Umbilical cord (tissue), 2 donors: ENCODE data around the gene TRDMT1. TPM values are rescaled to one million over a fixed set of nuclear protein-coding genes. Genes with fewer than 3 reads are reported as not detected.

Experiments used
- DNase-seq: peaks from one replicate; pipeline ENCODE4 v3.0.0-alpha.2; 2015; ENCODE audit warnings: low spot score
- total RNA-seq: library from RNA; depleted of rRNA; stranded (reverse); fragments of >200 nt; gene quantifications from one replicate; pipeline ENCODE4 v1.2.3, GENCODE V29; 2014; ENCODE audit warnings: low replicate concordance; ENCODE audit not compliant: insufficient read depth

The TRDMT1 gene, protein sequence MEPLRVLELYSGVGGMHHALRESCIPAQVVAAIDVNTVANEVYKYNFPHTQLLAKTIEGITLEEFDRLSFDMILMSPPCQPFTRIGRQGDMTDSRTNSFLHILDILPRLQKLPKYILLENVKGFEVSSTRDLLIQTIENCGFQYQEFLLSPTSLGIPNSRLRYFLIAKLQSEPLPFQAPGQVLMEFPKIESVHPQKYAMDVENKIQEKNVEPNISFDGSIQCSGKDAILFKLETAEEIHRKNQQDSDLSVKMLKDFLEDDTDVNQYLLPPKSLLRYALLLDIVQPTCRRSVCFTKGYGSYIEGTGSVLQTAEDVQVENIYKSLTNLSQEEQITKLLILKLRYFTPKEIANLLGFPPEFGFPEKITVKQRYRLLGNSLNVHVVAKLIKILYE
- 29.9 TPM for total RNA-seq

DNA sequence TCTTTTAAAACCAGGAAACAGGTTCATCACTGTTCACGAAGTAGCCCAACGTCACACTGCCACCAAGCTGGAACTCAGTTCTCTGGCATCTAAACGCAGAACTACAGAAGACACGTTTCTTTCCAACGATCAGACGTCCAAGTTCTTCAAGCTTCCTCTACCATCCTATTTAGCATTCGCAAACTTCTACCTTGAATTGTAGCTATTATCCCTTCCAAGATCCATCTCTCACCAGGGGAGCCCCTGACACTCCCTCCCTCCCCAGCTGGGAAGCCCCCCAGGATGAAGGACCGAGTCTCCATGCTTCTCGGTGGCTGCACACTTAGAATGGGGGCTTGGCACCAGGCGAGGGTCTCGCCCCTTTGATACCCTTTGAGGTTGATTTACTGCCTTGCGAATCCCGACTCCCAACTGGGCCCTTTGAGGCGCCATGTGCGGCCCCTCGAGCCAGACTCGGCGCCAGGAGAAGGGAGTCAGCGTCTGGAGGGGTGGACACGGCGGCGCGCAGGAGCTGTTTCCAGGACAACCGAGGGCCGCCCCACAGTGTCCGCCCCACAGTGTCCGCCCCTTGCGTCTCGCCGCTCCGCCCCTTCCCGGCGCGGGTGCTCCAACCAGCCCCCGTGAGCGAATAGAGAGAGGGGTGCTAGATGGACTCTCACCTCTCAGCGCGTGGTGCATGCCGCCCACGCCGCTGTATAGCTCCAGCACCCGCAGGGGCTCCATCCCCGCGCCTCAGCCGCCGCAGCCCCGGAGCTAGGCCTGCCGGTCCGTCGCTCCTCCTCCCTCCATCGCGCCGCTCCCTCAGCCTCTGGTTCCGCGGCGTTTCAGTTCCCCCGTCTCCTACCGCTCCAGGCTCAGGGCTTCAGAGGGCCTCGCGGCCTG is at the start of gene TRDMT1:
TSS of gene TRDMT1 (minus strand) at position 761 of the 882 bp plus-strand sequence. CDS start at position 723, 38 bp downstream.
- DNase-seq, result peak; percentile 96

GRCh38 chr10:17250736-17251135 is 49.3 kb upstream of the TRDMT1 start:
- DNase-seq, result no peak

GRCh38 chr10:17249820-17250219 is 48.3 kb upstream of the TRDMT1 start:
- no peak for DNase-seq

DNA sequence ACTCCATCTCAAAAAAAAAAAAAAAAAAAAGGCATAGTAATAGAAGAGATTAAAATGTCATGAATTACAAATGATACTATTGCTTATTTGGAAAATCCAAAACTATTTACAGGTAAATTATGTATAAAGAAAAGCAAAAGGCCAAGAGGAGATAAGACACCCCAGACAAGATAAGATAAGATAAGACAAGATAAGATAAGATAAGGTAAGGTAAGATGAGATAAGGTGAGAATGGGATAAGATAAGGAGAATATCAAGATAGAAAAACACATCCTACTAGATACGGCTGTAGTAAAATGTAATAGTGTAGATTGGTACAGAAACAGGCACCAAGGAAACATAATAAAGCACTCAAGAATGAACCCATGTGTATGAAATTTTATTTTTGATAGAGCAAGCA is 47.5 kb upstream of the TRDMT1 start:
- no peak for DNase-seq

- no peak for DNase-seq
Observed at GRCh38 chr10:17247210-17247609, 45.7 kb upstream of the TRDMT1 start.

DNA sequence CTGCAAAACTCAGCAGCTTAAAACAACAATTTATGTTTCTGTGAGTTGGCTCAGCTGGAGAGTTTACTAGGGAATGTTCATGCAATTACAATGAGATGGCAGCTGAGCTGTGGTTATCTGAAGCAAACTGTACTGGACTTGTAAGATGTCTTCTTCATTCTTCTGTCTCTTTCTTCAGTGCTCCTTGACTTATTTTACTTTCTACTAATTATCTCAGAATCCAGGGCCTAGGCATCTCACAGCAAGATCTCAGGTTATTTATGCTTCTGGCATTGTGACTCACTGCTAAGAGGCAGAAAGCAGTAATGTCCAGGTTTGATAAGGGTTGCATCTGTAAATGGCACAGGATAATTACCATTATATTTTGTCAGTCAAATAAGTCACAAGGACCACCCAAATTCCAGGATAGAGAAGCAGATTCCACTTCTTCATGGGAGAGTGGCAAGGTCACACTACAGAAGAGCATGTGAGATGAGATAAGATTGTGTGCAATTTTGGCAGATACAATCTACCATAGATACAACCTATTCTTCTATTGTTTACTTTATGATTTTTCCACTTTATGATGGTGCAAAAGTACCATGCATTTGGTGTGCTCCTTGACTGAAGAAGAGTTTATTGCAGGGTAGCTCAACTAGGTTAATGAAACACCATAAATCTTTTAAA is 43.4 kb upstream of the TRDMT1 start:
- no peak for DNase-seq

GRCh38 chr10:17241611-17242333 is 40.3 kb upstream of the TRDMT1 start:
- DNase-seq, result no peak

GRCh38 chr10:17240616-17241015 is 39.1 kb upstream of the TRDMT1 start:
- DNase-seq, result no peak

- no peak for DNase-seq
Observed at GRCh38 chr10:17240096-17240495, 38.6 kb upstream of the TRDMT1 start.

DNA sequence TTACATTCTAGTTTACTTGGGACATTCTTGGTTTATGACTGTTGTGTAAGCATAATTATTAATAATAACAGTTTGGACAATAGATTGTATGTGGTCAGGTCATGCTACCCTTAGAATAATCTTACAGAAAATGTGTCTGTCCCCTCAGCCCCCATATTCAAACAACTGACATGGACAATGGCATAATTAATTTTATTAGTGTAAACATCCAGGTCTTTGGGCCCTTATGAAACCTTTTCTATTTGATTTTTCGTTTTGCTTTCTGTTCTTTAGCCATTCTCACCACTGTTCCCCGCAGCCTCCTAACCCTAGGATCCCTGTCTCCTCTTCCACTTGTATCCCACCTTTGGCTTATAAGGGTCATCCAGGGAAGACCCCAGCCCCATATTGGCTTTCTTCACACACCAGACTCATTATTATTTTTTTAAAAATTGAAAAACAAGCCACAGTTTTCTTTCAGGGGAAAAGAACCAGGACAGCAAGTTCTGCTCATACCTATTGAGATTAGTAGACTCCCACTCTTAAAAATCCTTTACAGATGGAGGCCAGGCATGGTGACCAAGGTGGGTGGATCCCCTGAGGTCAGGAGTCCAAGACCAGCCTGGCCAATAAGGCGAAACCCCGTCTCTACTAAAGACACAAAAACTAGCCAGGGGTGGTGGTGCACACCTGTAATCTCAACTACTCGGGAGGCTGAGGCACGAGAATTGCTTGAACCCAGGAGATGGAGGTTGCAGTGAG is 38.0 kb upstream of the TRDMT1 start:
- no peak for DNase-seq

- DNase-seq, result peak; percentile 67
Observed at GRCh38 chr10:17238445-17239291, 37.2 kb upstream of the TRDMT1 start.

DNA sequence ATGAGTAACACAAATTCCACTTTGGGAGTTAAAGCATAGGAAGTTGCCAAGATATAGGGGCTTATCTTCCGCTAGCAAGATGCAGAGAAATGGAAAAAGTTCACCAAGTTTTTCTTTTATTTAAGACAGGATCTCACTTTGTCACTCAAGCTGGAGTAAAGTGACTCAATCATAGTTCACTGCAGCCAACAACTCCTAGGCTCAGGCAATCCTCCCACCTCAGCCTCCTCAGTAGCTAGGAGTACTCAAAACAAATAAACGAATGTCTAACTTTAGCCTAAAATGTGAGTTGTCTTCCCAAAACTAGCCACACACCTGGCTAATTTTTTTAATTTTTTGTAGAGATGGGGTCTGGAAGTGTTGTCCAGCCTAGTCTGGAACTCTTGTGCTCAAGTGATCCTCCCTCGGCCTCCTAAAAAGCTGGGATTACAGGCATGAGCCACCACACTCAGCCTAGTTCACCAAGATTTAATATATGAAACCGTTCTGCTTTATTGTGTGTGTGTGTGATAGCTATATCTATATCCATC is 36.5 kb upstream of the TRDMT1 start:
- DNase-seq, result no peak

- DNase-seq, result no peak
Observed at GRCh38 chr10:17237149-17237527, 35.7 kb upstream of the TRDMT1 start.

DNA sequence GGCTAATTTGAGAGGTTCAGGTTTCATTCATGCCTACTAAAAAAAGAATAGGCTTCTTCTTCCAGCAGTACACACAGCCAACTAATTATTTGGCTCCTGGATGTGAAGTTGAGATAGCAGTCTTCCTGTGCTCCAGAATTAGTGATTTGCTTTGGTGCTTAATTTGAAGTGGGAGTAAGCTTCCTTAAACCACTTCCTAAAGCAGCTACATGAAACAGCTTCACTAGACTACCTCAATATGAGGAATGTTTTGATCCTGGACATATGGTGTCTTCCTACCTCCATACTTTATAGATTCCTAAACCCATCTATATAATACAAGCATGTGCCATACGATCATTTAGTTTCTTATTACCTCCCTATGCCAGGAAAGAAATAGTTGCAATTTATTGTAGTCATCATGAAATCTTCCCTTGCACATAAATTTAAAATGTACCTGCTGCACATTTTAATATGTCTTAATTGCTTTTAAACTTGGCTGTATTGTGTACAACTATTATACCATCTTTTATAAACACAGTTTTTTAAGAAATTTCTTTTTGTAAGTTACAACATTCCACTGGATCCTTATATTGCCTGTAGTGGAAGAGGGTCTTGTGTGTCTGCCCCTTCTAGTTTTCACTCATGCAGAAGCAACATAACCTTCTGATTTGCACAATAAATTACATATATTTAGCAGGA is 35.1 kb upstream of the TRDMT1 start:
- DNase-seq, result no peak

DNA sequence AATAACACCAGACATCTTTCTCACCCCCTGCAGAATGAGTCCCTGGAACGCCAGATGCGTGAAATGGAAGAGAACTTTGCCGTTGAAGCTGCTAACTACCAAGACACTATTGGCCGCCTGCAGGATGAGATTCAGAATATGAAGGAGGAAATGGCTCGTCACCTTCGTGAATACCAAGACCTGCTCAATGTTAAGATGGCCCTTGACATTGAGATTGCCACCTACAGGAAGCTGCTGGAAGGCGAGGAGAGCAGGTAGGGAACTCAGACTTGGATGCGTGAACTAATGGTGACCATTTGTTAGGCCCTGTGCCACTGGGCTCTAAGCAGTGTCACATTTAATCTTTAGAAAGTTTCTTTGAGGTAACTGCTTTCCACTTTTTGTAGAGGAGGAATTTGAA is 33.7 kb upstream of the TRDMT1 start:
- DNase-seq, result no peak

DNA sequence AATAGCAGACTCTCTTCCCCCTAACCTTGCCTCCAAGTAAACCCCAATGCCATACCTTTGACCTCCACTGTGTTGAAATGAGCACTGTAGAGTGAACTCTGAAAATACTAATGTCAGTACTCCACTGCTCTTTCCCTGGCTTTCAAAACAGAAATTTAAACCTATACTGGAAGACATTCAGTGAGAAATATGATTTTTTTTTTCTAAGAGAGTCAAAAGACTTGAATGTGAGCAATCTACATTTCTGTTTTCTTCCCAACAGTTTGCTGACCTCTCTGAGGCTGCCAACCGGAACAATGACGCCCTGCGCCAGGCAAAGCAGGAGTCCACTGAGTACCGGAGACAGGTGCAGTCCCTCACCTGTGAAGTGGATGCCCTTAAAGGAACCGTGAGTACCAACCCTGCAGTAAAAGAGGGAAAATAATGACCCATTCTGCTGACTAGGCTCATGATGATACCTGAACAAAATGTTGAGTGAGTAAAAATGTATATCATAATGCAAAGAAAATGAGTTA is 33.0 kb upstream of the TRDMT1 start:
- DNase-seq, result no peak

DNA sequence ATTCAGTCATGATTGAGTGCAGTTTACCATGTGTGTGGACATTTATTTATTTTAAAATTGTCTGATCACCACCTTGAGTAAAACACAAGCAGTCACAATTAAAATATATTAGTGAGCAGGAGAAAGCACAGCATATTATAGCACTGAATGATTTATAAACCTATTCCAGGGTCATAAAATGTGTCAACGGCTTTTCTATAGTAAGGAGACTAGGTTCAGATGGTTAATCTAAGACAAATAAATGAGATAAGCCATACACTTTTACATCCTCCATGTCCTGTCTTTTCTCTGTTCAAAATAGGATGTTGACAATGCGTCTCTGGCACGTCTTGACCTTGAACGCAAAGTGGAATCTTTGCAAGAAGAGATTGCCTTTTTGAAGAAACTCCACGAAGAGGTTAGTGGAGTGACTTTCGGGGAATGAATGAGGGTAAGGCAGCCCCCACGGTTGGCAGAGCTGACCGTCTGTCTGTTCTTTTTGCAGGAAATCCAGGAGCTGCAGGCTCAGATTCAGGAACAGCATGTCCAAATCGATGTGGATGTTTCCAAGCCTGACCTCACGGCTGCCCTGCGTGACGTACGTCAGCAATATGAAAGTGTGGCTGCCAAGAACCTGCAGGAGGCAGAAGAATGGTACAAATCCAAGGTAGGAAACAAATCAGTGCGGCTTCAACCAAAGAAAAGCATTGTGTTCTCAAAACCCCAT is 32.0 kb upstream of the TRDMT1 start:
- DNase-seq, result no peak
